ENCODE data around the gene PPARA. TPM values are rescaled to one million over a fixed set of nuclear protein-coding genes. Genes with fewer than 3 reads are reported as not detected.
A peak's percentile ranks its signal among the peaks of the same experiment; 100 is the strongest.

PPARA gene
- total and polyA plus RNA-seq, 2 donors (not counting 1 experiment from before 2014, with no cell fraction given), result 10.2 to 17.5 TPM

- Histone ChIP-seq H3K27ac (ENCODE audit: insufficient read depth, low read length) (peak overlapping the region; percentile 25), H2AFZ (ENCODE audit: low read length) (no peak overlapping the region), H3K4me3 (replicated peaks in 1 of 4; ENCODE audit: control extremely low read depth in 1 of 4, insufficient read depth in 1 of 4, low read depth in 3 of 4, low read length in 4 of 4) (no peak overlapping the region), H3K9me3 (ENCODE audit: control insufficient read depth, insufficient read depth, low read depth, low read length) (no peaks in the 10 kb centered on the region), H4K20me1 (ENCODE audit: control insufficient read depth, extremely low read depth, insufficient read depth, low read length) (no peaks in the 10 kb centered on the region), H3K36me3 (ENCODE audit: control insufficient read depth, insufficient read depth, low read length) (peaks cover 37% of the 10 kb centered on the region), H3K4me1 (ENCODE audit: control insufficient read depth, extremely low read depth, insufficient read depth, low read length) (peaks cover 42% of the 10 kb centered on the region), H3K9ac (ENCODE audit: insufficient read depth, low read length) (no peak overlapping the region), H3K79me2 (ENCODE audit: control insufficient read depth, insufficient read depth, low read length) (peaks cover 19% of the 10 kb centered on the region), H3K27me3 (ENCODE audit: control insufficient read depth, insufficient read depth, low read length) (no peaks in the 10 kb centered on the region), H3K4me2 (ENCODE audit: extremely low read depth, insufficient read depth, low read length) (no peak overlapping the region)
- TF ChIP-seq EZH2 (IDR thresholded peaks at IDR 0.05; ENCODE audit: low read length, missing control alignments), result no peak
- peak; percentile 32 to 57 for TF ChIP-seq CTCF (conservative IDR thresholded peaks at IDR 0.05 in 1 of 2, IDR thresholded peaks at IDR 0.05 in 1 of 2; ENCODE audit: low read depth in 1 of 2, low read length in 2 of 2)
- peak; percentile 75 to 82 for DNase-seq (ENCODE audit: low read depth in 2 of 2)
Observed at GRCh38 chr22:46116491-46116958, 33.8 kb upstream of the PPARA start.

GRCh38 chr22:46117206-46118199 is 32.8 kb upstream of the PPARA start:
- no peak overlapping the region for H2AFZ ChIP-seq (ENCODE audit: low read length)
- peaks cover 34% of the 10 kb centered on the region for H3K4me1 ChIP-seq (ENCODE audit: control insufficient read depth, extremely low read depth, insufficient read depth, low read length)
- no peak overlapping the region for H3K27ac ChIP-seq (ENCODE audit: insufficient read depth, low read length)
- H3K27me3 ChIP-seq (ENCODE audit: control insufficient read depth, insufficient read depth, low read length), result no peaks in the 10 kb centered on the region
- H3K9ac ChIP-seq (ENCODE audit: insufficient read depth, low read length), result no peak overlapping the region
- no peak for DNase-seq (ENCODE audit: low read depth in 2 of 2)
- no peaks in the 10 kb centered on the region for H3K9me3 ChIP-seq (ENCODE audit: control insufficient read depth, insufficient read depth, low read depth, low read length)
- no peak overlapping the region for H3K4me3 ChIP-seq (replicated peaks in 1 of 4; ENCODE audit: control extremely low read depth in 1 of 4, insufficient read depth in 1 of 4, low read depth in 3 of 4, low read length in 4 of 4)
- TF ChIP-seq CTCF (conservative IDR thresholded peaks at IDR 0.05 in 1 of 2, IDR thresholded peaks at IDR 0.05 in 1 of 2; ENCODE audit: low read depth in 1 of 2, low read length in 2 of 2), result no peak
- TF ChIP-seq EZH2 (IDR thresholded peaks at IDR 0.05; ENCODE audit: low read length, missing control alignments), result no peak
- peaks cover 29% of the 10 kb centered on the region for H3K36me3 ChIP-seq (ENCODE audit: control insufficient read depth, insufficient read depth, low read length)
- no peaks in the 10 kb centered on the region for H4K20me1 ChIP-seq (ENCODE audit: control insufficient read depth, extremely low read depth, insufficient read depth, low read length)
- no peak overlapping the region for H3K4me2 ChIP-seq (ENCODE audit: extremely low read depth, insufficient read depth, low read length)
- peaks cover 11% of the 10 kb centered on the region for H3K79me2 ChIP-seq (ENCODE audit: control insufficient read depth, insufficient read depth, low read length)

GRCh38 chr22:46119093-46119728 is 31.1 kb upstream of the PPARA start:
- peaks cover 24% of the 10 kb centered on the region for H3K4me1 ChIP-seq (ENCODE audit: control insufficient read depth, extremely low read depth, insufficient read depth, low read length)
- peaks cover 14% of the 10 kb centered on the region for H3K36me3 ChIP-seq (ENCODE audit: control insufficient read depth, insufficient read depth, low read length)
- H3K79me2 ChIP-seq (ENCODE audit: control insufficient read depth, insufficient read depth, low read length), result peaks cover 2% of the 10 kb centered on the region
- DNase-seq (ENCODE audit: low read depth in 2 of 2), result no peak
- H3K4me3 ChIP-seq (replicated peaks in 1 of 4; ENCODE audit: control extremely low read depth in 1 of 4, insufficient read depth in 1 of 4, low read depth in 3 of 4, low read length in 4 of 4), result no peak overlapping the region
- no peak overlapping the region for H3K4me2 ChIP-seq (ENCODE audit: extremely low read depth, insufficient read depth, low read length)
- no peaks in the 10 kb centered on the region for H3K9me3 ChIP-seq (ENCODE audit: control insufficient read depth, insufficient read depth, low read depth, low read length)
- no peak overlapping the region for H3K9ac ChIP-seq (ENCODE audit: insufficient read depth, low read length)
- no peaks in the 10 kb centered on the region for H3K27me3 ChIP-seq (ENCODE audit: control insufficient read depth, insufficient read depth, low read length)
- TF ChIP-seq CTCF (conservative IDR thresholded peaks at IDR 0.05 in 1 of 2, IDR thresholded peaks at IDR 0.05 in 1 of 2; ENCODE audit: low read depth in 1 of 2, low read length in 2 of 2) (no peak), EZH2 (IDR thresholded peaks at IDR 0.05; ENCODE audit: low read length, missing control alignments) (no peak)
- no peaks in the 10 kb centered on the region for H4K20me1 ChIP-seq (ENCODE audit: control insufficient read depth, extremely low read depth, insufficient read depth, low read length)
- no peak overlapping the region for H2AFZ ChIP-seq (ENCODE audit: low read length)
- peak overlapping the region; percentile 50 for H3K27ac ChIP-seq (ENCODE audit: insufficient read depth, low read length)

Measured in fibroblast of lung (primary cell).